Mesendoderm (in vitro differentiated cells): Measurements from ENCODE around the gene PHF19.

Experiments
- DNase-seq: peaks from one replicate; pipeline ENCODE4 v3.0.0; 2013
- H2AK5ac ChIP-seq: 2 replicates; pipeline ENCODE4 v1.6.1; 2013; ENCODE audit warnings: low read length, inconsistent platforms
- H2BK120ac ChIP-seq: 2 replicates; pipeline ENCODE4 v1.6.1; 2013; ENCODE audit warnings: low read depth, mild to moderate bottlenecking, low read length, moderate library complexity, mixed read lengths
- H2BK15ac ChIP-seq: replicated peaks from 2 replicates; pipeline ENCODE4 v1.6.1; 2013; ENCODE audit warnings: low read depth, mild to moderate bottlenecking, moderate library complexity
- H2BK5ac ChIP-seq: 2 replicates; pipeline ENCODE4 v1.6.1; 2013; ENCODE audit warnings: low read length, inconsistent platforms
- H3K18ac ChIP-seq: 2 replicates; pipeline ENCODE4 v1.6.1; 2013; ENCODE audit warnings: mild to moderate bottlenecking, low read length, mixed read lengths
- H3K23ac ChIP-seq: one replicate; pipeline ENCODE4 v1.6.1; 2013; ENCODE audit warnings: low read length
- H3K27ac ChIP-seq: 2 replicates; pipeline ENCODE4 v1.5.1; 2013; ENCODE audit warnings: low read depth, mild to moderate bottlenecking, inconsistent platforms, low read length, moderate library complexity
- H3K27me3 ChIP-seq: 2 replicates; pipeline ENCODE4 v1.6.1; 2013; ENCODE audit warnings: low read length, control low read depth, mild to moderate bottlenecking, inconsistent platforms; ENCODE audit not compliant: insufficient read depth, poor library complexity
- H3K36me3 ChIP-seq: 2 replicates; pipeline ENCODE4 v1.6.1; 2013; ENCODE audit warnings: low read length, inconsistent platforms; ENCODE audit not compliant: control insufficient read depth, insufficient read depth
- H3K4ac ChIP-seq: one replicate; pipeline ENCODE4 v1.6.1; 2013; ENCODE audit warnings: low read depth, mild to moderate bottlenecking, low read length, moderate library complexity
- H3K4me1 ChIP-seq: 2 replicates; pipeline ENCODE4 v1.6.1; 2013; ENCODE audit warnings: low read depth, low read length, inconsistent platforms; ENCODE audit not compliant: control insufficient read depth
- H3K4me2 ChIP-seq: 2 replicates; pipeline ENCODE4 v1.6.1; 2013; ENCODE audit warnings: low read length
- H3K4me3 ChIP-seq: 2 replicates; pipeline ENCODE4 v1.5.1; 2013; ENCODE audit warnings: mild to moderate bottlenecking, low read length
- H3K56ac ChIP-seq: one replicate; pipeline ENCODE4 v1.6.1; 2013; ENCODE audit warnings: low read length
- H3K79me1 ChIP-seq: 2 replicates; pipeline ENCODE4 v1.6.1; 2013; ENCODE audit warnings: low read length, inconsistent platforms
- H3K79me2 ChIP-seq: 2 replicates; pipeline ENCODE4 v1.6.1; 2013; ENCODE audit warnings: mild to moderate bottlenecking, low read length; ENCODE audit not compliant: control insufficient read depth, insufficient read depth
- H3K9ac ChIP-seq: 2 replicates; pipeline ENCODE4 v1.6.1; 2013; ENCODE audit warnings: low read length, inconsistent platforms
- H4K5ac ChIP-seq: one replicate; pipeline ENCODE4 v1.6.1; 2013; ENCODE audit warnings: low read length
- H4K8ac ChIP-seq: one replicate; pipeline ENCODE4 v1.6.1; 2013; ENCODE audit warnings: low read depth, mild to moderate bottlenecking, control low read depth, low read length, moderate library complexity
- WGBS: extraction: QIAGEN DNeasy Blood & Tissue Kit; methylation state at CpG from one replicate; pipeline ENCODE4 v1.1.7; 2013; ENCODE audit warnings: low lambda C conversion rate, missing lambda C conversion rate; ENCODE audit not compliant: insufficient coverage; ENCODE audit errors: extremely low coverage; 5-methylcytosine and 5-hydroxymethylcytosine counted together

The PHF19 gene

GRCh38 chr9:120894321-120895148 is 17.5 kb upstream of the PHF19 start:
- Histone ChIP-seq H3K9ac (no peak overlapping the region), H3K4me3 (no peak overlapping the region), H3K27me3 (no peaks in the 10 kb centered on the region), H3K18ac (no peak overlapping the region), H3K56ac (no peak overlapping the region), H3K36me3 (no peaks in the 10 kb centered on the region), H3K4ac (no peak overlapping the region), H2BK5ac (no peak overlapping the region), H3K27ac (no peak overlapping the region), H3K4me1 (no peaks in the 10 kb centered on the region), H3K79me1 (no peaks in the 10 kb centered on the region), H3K4me2 (no peak overlapping the region), H4K8ac (no peak overlapping the region), H3K23ac (no peak overlapping the region), H3K79me2 (no peaks in the 10 kb centered on the region), H2BK15ac (no peak overlapping the region), H4K5ac (no peak overlapping the region), H2AK5ac (no peak overlapping the region), H2BK120ac (no peak overlapping the region)
- WGBS: no CpG with 5 or more reads among the region's 63 CpGs
- no peak for DNase-seq

GRCh38 chr9:120893611-120894307 is 16.8 kb upstream of the PHF19 start:
- H3K4me1 ChIP-seq: no peaks in the 10 kb centered on the region

GRCh38 chr9:120892748-120893610 is 16.0 kb upstream of the PHF19 start:
- H3K79me1 ChIP-seq: no peaks in the 10 kb centered on the region
- H2BK5ac ChIP-seq: no peak overlapping the region
- no peak overlapping the region for H4K5ac ChIP-seq
- H3K4ac ChIP-seq: no peak overlapping the region
- no peak overlapping the region for H3K4me3 ChIP-seq
- DNase-seq: no peak
- no peak overlapping the region for H3K4me2 ChIP-seq
- H4K8ac ChIP-seq: no peak overlapping the region
- no peak overlapping the region for H3K23ac ChIP-seq
- no peak overlapping the region for H2BK120ac ChIP-seq
- H3K27me3 ChIP-seq: no peaks in the 10 kb centered on the region
- no peaks in the 10 kb centered on the region for H3K79me2 ChIP-seq
- no peak overlapping the region for H3K9ac ChIP-seq
- H3K27ac ChIP-seq: no peak overlapping the region
- H3K18ac ChIP-seq: no peak overlapping the region
- H3K4me1 ChIP-seq: no peaks in the 10 kb centered on the region
- no peaks in the 10 kb centered on the region for H3K36me3 ChIP-seq
- no CpG with 5 or more reads among the region's 6 CpGs for WGBS
- no peak overlapping the region for H2BK15ac ChIP-seq
- no peak overlapping the region for H3K56ac ChIP-seq
- no peak overlapping the region for H2AK5ac ChIP-seq

More at GRCh38 chr9:120893611-120894307, 16.8 kb upstream of the PHF19 start:
- Histone ChIP-seq H2BK5ac (no peak overlapping the region), H3K36me3 (no peaks in the 10 kb centered on the region), H3K79me2 (no peaks in the 10 kb centered on the region), H4K5ac (no peak overlapping the region), H3K9ac (no peak overlapping the region), H2BK15ac (no peak overlapping the region), H3K4ac (no peak overlapping the region), H3K23ac (no peak overlapping the region), H3K27me3 (no peaks in the 10 kb centered on the region), H3K56ac (no peak overlapping the region), H4K8ac (no peak overlapping the region), H3K79me1 (no peaks in the 10 kb centered on the region), H3K18ac (no peak overlapping the region), H3K4me3 (no peak overlapping the region), H3K4me2 (no peak overlapping the region), H2AK5ac (no peak overlapping the region), H2BK120ac (no peak overlapping the region), H3K27ac (no peak overlapping the region)
- DNase-seq: no peak
- WGBS: no CpG with 5 or more reads among the region's 13 CpGs

- Histone ChIP-seq H3K4me1 (no peaks in the 10 kb centered on the region), H3K18ac (no peak overlapping the region)
- WGBS: no CpG with 5 or more reads among the region's 15 CpGs
Observed at GRCh38 chr9:120891884-120892747, 15.1 kb upstream of the PHF19 start.

GRCh38 chr9:120891245-120891883 is 14.4 kb upstream of the PHF19 start:
- Histone ChIP-seq H4K8ac (no peak overlapping the region), H2BK5ac (no peak overlapping the region), H3K56ac (no peak overlapping the region), H3K27me3 (no peaks in the 10 kb centered on the region), H3K18ac (no peak overlapping the region), H3K9ac (no peak overlapping the region), H3K4ac (no peak overlapping the region), H3K23ac (no peak overlapping the region), H3K79me1 (no peaks in the 10 kb centered on the region), H3K27ac (no peak overlapping the region), H2BK120ac (no peak overlapping the region), H3K4me1 (no peaks in the 10 kb centered on the region), H3K4me2 (no peak overlapping the region), H2BK15ac (no peak overlapping the region), H3K4me3 (no peak overlapping the region), H3K79me2 (no peaks in the 10 kb centered on the region), H4K5ac (no peak overlapping the region), H2AK5ac (no peak overlapping the region), H3K36me3 (no peaks in the 10 kb centered on the region)
- DNase-seq: no peak
- no CpG with 5 or more reads among the region's 10 CpGs for WGBS

More at GRCh38 chr9:120891884-120892747, 15.1 kb upstream of the PHF19 start:
- Histone ChIP-seq H3K4me3 (no peak overlapping the region), H3K9ac (no peak overlapping the region), H2BK5ac (no peak overlapping the region), H3K4me2 (no peak overlapping the region), H3K4ac (no peak overlapping the region), H3K56ac (no peak overlapping the region), H2BK120ac (no peak overlapping the region), H2BK15ac (no peak overlapping the region), H3K79me1 (no peaks in the 10 kb centered on the region), H3K36me3 (no peaks in the 10 kb centered on the region), H3K27ac (no peak overlapping the region), H3K23ac (no peak overlapping the region), H3K79me2 (no peaks in the 10 kb centered on the region), H4K5ac (no peak overlapping the region), H3K27me3 (no peaks in the 10 kb centered on the region), H2AK5ac (no peak overlapping the region), H4K8ac (no peak overlapping the region)
- DNase-seq: no peak
